ENCODE measurements around the gene FCER1G.

- TF ChIP-seq POLR2A (IDR thresholded peaks at IDR 0.05; ENCODE audit: low read depth, low read length) (no peak), MYC (IDR thresholded peaks at IDR 0.05; ENCODE audit: low read depth, low read length) (no peak), GATA2 (IDR thresholded peaks at IDR 0.05; ENCODE audit: insufficient read depth, insufficient read length, low read depth, low read length) (no peak), MAX (IDR thresholded peaks at IDR 0.05; ENCODE audit: insufficient read depth, insufficient read length) (no peak), POLR2AphosphoS5 (IDR thresholded peaks at IDR 0.05; ENCODE audit: insufficient read depth, low read depth, low read length) (peak; percentile 1), EZH2 (IDR thresholded peaks at IDR 0.05; ENCODE audit: borderline replicate concordance, low read depth, low read length, severe bottlenecking) (no peak), JUN (IDR thresholded peaks at IDR 0.05; ENCODE audit: borderline replicate concordance, insufficient read depth, insufficient read length, low read depth) (no peak), FOS (IDR thresholded peaks at IDR 0.05; ENCODE audit: borderline replicate concordance, insufficient read depth, low read length) (no peak)
- TF ChIP-seq, protein P1, sequence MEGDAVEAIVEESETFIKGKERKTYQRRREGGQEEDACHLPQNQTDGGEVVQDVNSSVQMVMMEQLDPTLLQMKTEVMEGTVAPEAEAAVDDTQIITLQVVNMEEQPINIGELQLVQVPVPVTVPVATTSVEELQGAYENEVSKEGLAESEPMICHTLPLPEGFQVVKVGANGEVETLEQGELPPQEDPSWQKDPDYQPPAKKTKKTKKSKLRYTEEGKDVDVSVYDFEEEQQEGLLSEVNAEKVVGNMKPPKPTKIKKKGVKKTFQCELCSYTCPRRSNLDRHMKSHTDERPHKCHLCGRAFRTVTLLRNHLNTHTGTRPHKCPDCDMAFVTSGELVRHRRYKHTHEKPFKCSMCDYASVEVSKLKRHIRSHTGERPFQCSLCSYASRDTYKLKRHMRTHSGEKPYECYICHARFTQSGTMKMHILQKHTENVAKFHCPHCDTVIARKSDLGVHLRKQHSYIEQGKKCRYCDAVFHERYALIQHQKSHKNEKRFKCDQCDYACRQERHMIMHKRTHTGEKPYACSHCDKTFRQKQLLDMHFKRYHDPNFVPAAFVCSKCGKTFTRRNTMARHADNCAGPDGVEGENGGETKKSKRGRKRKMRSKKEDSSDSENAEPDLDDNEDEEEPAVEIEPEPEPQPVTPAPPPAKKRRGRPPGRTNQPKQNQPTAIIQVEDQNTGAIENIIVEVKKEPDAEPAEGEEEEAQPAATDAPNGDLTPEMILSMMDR (IDR thresholded peaks at IDR 0.05; ENCODE audit: extremely low read depth in 1 of 2, insufficient read depth in 1 of 2, low read depth in 1 of 2, low read length in 2 of 2), result no peak
Measured at GRCh38 chr1:161228032-161228431, 12.9 kb downstream of the FCER1G start.

All from endothelial cell of umbilical vein (primary cell).